MM.1S (cell line): ENCODE results near the gene F12.
A peak's percentile ranks its signal among the peaks of the same experiment; 100 is the strongest.

Source experiments
- DNase-seq: peaks from one replicate; pipeline ENCODE4 v3.0.0-alpha.2; 2015
- H2AFZ ChIP-seq: fragments of 300-600 bp; sonication (generic); 2 replicates; pipeline ENCODE4 v1.6.0; 2016; ENCODE audit warnings: antibody characterized with exemption, low read length
- H3F3A ChIP-seq: fragments of 300-600 bp; sonication (generic); 2 replicates; pipeline ENCODE4 v1.6.1; 2016; ENCODE audit warnings: mild to moderate bottlenecking, antibody characterized with exemption, low read length, moderate library complexity, mixed read lengths; ENCODE audit not compliant: insufficient read depth
- H3K27ac ChIP-seq: fragments of 300-600 bp; sonication (generic); 2 replicates; pipeline ENCODE4 v1.5.1; 2016; ENCODE audit warnings: mild to moderate bottlenecking, low read length
- H3K27me3 ChIP-seq: fragments of 300-600 bp; sonication (generic); replicated peaks from 2 replicates; pipeline ENCODE4 v1.6.0; 2016; ENCODE audit warnings: low read length; ENCODE audit not compliant: insufficient read depth
- H3K36me3 ChIP-seq: fragments of 300-600 bp; sonication (generic); replicated peaks from 2 replicates; pipeline ENCODE4 v1.6.1; 2016; ENCODE audit warnings: mild to moderate bottlenecking, low read length, mixed read lengths; ENCODE audit not compliant: insufficient read depth
- H3K4me1 ChIP-seq: fragments of 300-600 bp; sonication (generic); 2 replicates; pipeline ENCODE4 v1.6.1; 2016; ENCODE audit warnings: low read length, mixed read lengths
- H3K4me2 ChIP-seq: fragments of 300-600 bp; sonication (generic); 2 replicates; pipeline ENCODE4 v1.6.0; 2016; ENCODE audit warnings: low read depth, low read length
- H3K4me3 ChIP-seq: fragments of 300-600 bp; sonication (generic); 2 replicates; pipeline ENCODE4 v1.5.1; 2016; ENCODE audit warnings: low read length, mixed read lengths
- H3K79me2 ChIP-seq: fragments of 300-600 bp; sonication (generic); 2 replicates; pipeline ENCODE4 v1.6.1; 2016; ENCODE audit warnings: mixed run types, low read length, mixed read lengths
- H3K9ac ChIP-seq: fragments of 300-600 bp; sonication (generic); 2 replicates; pipeline ENCODE4 v1.6.1; 2016; ENCODE audit warnings: low read length, mixed read lengths
- H3K9me2 ChIP-seq: fragments of 300-600 bp; sonication (generic); replicated peaks from 2 replicates; pipeline ENCODE4 v1.6.1; 2016; ENCODE audit warnings: mild to moderate bottlenecking, low read length, mixed read lengths; ENCODE audit not compliant: insufficient read depth
- H3K9me3 ChIP-seq: fragments of 300-600 bp; sonication (generic); replicated peaks from 2 replicates; pipeline ENCODE4 v1.6.1; 2016; ENCODE audit warnings: mild to moderate bottlenecking, low read length, mixed read lengths; ENCODE audit not compliant: insufficient read depth
- H4K20me1 ChIP-seq: fragments of 300-600 bp; sonication (generic); 2 replicates; pipeline ENCODE4 v1.6.1; 2016; ENCODE audit warnings: mild to moderate bottlenecking, low read length, moderate library complexity, mixed read lengths; ENCODE audit not compliant: insufficient read depth
- EZH2 ChIP-seq: fragments of 300-600 bp; sonication (generic); optimal IDR thresholded peaks from 2 replicates; pipeline ENCODE3; 2017; ENCODE audit warnings: low read depth, mild to moderate bottlenecking, antibody characterized with exemption, low read length, mixed read lengths
- EZH2phosphoT487 ChIP-seq: fragments of 300-600 bp; sonication (generic); IDR thresholded peaks from 2 replicates; pipeline ENCODE4 v1.6.1; 2018; ENCODE audit warnings: antibody characterized with exemption, low read length
- TF ChIP-seq, protein P1 (sequence below): fragments of 300-600 bp; sonication (generic); IDR thresholded peaks from 2 replicates; pipeline ENCODE4 v1.5.1; 2016; ENCODE audit warnings: antibody characterized with exemption, low read length, mixed read lengths

Gene F12

DNA sequence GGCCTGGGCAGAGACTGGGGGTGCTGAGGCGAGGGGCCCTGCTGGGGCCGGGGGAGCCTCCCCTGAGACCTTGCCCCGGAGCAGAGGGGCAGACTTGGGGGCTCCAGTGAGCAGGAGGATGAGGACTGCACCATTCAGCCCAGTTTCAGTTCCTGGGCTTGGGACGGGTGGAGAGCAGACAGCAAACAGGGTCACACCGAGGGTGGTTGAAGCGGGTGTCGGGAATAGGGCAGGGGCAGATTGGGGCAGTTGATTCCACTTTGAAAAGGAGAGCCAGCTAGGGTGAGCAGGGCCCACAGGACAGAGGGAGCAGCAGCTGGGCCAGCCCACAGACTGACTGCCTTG is 21.6 kb upstream of the F12 start:
- H3K9ac ChIP-seq, result peak overlapping the region; percentile 73
- peaks cover 81% of the 10 kb centered on the region for H3K79me2 ChIP-seq
- peaks cover 49% of the 10 kb centered on the region for H3K4me1 ChIP-seq
- H2AFZ ChIP-seq, result no peak overlapping the region
- H3K4me2 ChIP-seq, result peak overlapping the region; percentile 100
- H3K9me3 ChIP-seq, result no peaks in the 10 kb centered on the region
- TF ChIP-seq, protein P1, sequence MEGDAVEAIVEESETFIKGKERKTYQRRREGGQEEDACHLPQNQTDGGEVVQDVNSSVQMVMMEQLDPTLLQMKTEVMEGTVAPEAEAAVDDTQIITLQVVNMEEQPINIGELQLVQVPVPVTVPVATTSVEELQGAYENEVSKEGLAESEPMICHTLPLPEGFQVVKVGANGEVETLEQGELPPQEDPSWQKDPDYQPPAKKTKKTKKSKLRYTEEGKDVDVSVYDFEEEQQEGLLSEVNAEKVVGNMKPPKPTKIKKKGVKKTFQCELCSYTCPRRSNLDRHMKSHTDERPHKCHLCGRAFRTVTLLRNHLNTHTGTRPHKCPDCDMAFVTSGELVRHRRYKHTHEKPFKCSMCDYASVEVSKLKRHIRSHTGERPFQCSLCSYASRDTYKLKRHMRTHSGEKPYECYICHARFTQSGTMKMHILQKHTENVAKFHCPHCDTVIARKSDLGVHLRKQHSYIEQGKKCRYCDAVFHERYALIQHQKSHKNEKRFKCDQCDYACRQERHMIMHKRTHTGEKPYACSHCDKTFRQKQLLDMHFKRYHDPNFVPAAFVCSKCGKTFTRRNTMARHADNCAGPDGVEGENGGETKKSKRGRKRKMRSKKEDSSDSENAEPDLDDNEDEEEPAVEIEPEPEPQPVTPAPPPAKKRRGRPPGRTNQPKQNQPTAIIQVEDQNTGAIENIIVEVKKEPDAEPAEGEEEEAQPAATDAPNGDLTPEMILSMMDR, result no peak
- no peak for TF ChIP-seq EZH2phosphoT487
- TF ChIP-seq EZH2, result no peak
- no peaks in the 10 kb centered on the region for H3K27me3 ChIP-seq
- peaks cover 20% of the 10 kb centered on the region for H3K36me3 ChIP-seq
- H3K9me2 ChIP-seq, result no peaks in the 10 kb centered on the region
- H3K27ac ChIP-seq, result peak overlapping the region; percentile 98
- H4K20me1 ChIP-seq, result no peaks in the 10 kb centered on the region
- H3K4me3 ChIP-seq, result 0 out of 2 replicates have a peak overlapping the region, but pooled peaks have one; percentile 11
- no peak for DNase-seq
- peaks cover 49% of the 10 kb centered on the region for H3F3A ChIP-seq

DNA sequence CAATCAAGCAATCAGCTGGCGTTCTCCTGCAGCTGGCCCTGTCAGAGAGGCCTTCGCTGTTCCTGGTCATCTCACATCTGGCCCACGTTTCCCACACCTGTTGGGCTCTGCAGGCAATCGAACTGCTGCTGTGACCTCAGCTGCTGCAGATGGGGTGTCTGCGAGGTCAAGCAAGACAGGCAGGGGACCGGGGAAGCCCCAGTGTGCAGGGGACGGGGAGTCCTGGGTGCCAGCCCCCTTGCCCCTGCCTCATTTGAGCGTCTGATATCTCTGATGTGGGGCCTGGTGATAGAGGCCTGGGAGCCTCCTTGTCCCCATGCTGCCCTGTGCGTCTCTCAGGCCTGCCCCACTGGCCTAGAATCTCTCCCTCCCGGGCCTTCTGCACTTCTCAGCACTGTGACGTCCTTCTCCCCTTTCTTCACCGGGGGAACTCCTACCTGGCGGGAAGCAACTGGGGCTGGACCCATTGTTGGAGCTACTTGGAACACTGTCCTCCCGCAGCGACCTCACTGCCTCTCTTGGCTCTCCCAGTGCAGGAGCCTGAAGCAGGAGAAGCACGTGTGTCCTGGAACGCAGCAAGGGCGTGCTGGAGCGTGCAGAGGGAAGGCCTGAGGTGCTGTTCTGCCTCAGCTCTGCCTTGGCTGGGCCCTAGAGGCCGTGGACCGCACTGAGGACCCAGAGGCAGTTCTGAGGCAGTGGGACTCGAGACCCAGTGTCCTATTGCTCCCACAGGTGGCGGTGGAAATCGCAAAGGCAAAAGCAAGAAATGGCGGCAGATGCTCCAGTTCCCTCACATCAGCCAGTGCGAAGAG is 21.0 kb upstream of the F12 start:
- H3K9ac ChIP-seq, result peak overlapping the region; percentile 73; the same call in 1 of the 2 replicates
- peak overlapping the region; percentile 100 for H3K4me2 ChIP-seq

DNA sequence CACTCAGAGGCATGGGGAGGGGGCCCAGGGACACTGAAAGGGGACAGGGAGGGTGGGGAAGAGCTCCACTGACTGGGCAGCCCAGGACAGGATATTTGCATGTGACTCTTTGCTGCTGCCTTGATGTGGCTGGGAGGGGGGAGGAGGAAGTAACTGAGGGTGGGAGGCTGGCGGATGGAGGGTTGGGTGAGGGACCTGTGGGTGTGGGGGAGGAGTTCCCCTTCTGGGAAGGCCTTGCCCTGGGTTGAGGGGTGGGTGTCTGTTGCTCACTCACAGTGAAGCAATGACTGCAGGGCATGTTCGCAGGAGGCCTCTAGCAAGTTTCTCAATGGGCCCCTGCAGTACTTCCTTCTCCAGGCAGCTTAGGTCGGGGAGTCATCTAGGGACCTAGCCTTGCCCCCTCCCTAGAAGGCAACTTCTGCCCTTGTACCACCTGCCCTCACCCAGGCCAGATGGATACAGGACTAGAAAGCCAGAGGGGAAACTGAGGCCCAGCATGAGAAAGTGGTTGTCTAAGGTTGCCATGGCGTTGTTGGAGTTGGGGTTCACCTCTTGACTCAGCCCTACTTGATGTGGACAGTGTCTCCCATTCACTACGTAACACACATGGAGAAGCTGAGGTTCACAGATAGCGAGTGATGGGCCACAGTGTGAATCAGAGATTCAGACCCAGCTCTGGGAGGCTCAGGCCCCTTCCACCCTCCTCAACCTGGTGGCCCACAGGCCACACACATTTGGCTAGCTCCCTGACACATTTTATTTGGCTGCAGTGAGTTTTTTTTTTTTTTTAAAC is 20.1 kb upstream of the F12 start:
- Histone ChIP-seq H3K9me2 (no peaks in the 10 kb centered on the region), H4K20me1 (no peaks in the 10 kb centered on the region), H3K79me2 (peaks cover 72% of the 10 kb centered on the region), H3K9ac (peak overlapping the region; percentile 99), H3K27me3 (no peaks in the 10 kb centered on the region), H3K9me3 (no peaks in the 10 kb centered on the region), H3K4me3 (peak overlapping the region; percentile 98), H3K27ac (peak overlapping the region; percentile 98), H2AFZ (no peak overlapping the region), H3K4me2 (peak overlapping the region; percentile 100), H3F3A (peaks cover 55% of the 10 kb centered on the region), H3K4me1 (peaks cover 56% of the 10 kb centered on the region), H3K36me3 (peaks cover 20% of the 10 kb centered on the region)
- peak; percentile 56 for DNase-seq
- TF ChIP-seq, protein P1, result no peak
- TF ChIP-seq EZH2, result no peak

More for the DNA sequence above, 21.0 kb upstream of the F12 start:
- peaks cover 75% of the 10 kb centered on the region for H3K79me2 ChIP-seq
- H2AFZ ChIP-seq, result no peak overlapping the region
- DNase-seq, result peak; percentile 75
- H3K4me3 ChIP-seq, result 0 out of 2 replicates have a peak overlapping the region, but pooled peaks have one; percentile 11
- H3K4me1 ChIP-seq, result peaks cover 53% of the 10 kb centered on the region
- no peaks in the 10 kb centered on the region for H3K9me3 ChIP-seq
- TF ChIP-seq EZH2, result no peak
- no peak for TF ChIP-seq EZH2phosphoT487
- H3K9me2 ChIP-seq, result no peaks in the 10 kb centered on the region
- peaks cover 52% of the 10 kb centered on the region for H3F3A ChIP-seq
- peaks cover 20% of the 10 kb centered on the region for H3K36me3 ChIP-seq
- no peaks in the 10 kb centered on the region for H4K20me1 ChIP-seq
- H3K27me3 ChIP-seq, result no peaks in the 10 kb centered on the region
- peak overlapping the region; percentile 98 for H3K27ac ChIP-seq
